ENCODE results near the gene TMEM44.

The TMEM44 gene

GRCh38 chr3:194633349-194634004 lies at the start of gene TMEM44:
TMEM44 (minus strand) TSS chr3:194633419; CDS start chr3:194633215, 204 bp downstream.
- DNase-seq: peak; percentile 81 to 92

DNA sequence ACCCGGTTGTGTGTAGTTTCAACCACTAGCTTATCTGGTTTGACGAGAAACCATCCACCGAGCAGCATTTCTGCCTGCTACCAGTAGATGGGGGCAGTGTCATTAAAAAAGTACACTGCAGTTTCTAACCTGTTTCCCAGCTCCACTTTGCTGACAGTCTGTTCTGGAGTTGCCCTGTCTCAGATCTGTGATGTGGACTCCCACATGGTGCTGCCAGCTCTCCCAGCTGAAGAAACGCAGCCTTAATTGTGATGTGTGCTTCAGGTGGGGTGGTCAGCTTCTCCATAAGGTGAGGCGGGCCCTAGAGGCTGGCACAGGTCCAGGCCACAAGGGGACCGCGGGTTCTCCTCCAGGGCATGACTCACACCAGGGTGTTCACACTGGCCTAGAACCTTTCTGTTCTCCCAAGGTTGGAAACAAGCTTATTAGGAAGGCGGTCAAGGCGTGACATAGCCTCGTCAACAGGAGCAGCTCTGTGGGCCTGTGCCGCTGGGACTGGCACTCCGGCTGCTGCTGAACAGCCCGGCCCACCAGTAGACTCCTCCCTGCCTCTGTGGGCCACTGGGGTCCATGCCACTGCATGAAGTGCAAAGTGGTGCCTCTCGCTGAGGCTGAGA lies 49.6 kb upstream of the TMEM44 start:
- DNase-seq: peak; percentile 57 to 85

- DNase-seq: no peak
Observed at GRCh38 chr3:194682189-194682693, 49.0 kb upstream of the TMEM44 start.

DNA sequence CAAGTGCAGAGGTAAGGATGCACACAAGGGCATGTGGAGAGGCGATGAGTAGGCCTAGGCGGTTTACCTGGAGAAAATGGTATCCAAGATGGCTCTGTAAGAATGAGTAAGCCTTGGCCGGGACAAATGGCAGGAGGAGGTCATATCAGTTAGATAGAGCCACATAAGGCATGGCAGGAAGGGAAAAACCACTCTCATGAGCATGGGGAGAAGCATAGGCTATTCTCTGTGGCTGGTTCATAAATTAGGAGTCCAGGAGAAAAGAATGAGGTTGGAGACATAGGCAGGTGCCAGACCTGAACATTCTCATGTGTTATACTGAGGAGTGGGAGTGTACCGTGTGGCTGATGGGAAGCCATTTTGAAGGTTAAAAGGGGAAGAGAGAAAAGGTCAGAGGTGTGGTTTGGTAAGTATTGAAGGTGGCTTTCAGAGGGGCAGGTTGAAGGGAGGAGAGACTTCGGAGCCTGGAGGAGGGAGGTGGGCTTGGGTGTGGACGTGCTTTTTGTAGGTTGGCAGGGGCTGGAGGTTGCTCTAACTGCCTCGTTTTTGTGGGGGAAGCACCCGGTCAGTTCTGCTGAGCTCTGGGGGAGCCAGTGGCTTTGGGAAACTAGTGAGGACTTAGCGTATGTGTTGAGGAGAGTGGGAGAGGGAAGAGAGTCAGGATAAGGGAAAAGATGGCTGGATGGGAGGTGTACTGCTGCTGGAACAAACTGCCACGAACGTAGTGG lies 47.8 kb upstream of the TMEM44 start:
- DNase-seq: no peak

- DNase-seq: no peak
Observed at GRCh38 chr3:194676471-194676870, 43.3 kb upstream of the TMEM44 start.

DNA sequence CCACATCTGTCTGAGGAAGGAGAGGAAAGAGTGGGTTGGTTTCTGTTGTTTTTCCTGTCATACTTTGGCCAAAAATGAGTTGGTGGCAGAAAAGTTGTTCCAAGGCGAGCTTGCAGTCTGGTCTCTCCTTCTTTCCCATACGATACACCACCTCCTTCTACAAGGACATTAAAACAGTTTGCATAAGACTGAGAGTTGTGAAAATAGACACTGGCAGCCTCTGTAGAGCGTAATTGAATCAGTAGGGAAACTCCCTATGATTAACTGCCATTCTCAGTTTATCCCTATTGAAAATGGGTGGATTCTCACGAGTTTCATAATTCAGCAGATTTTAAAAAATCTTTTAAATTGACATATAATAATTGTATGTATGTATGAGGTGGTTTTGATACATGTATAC lies 42.5 kb upstream of the TMEM44 start:
- DNase-seq: no peak

- no peak for DNase-seq
Observed at GRCh38 chr3:194675081-194675640, 41.9 kb upstream of the TMEM44 start.

DNA sequence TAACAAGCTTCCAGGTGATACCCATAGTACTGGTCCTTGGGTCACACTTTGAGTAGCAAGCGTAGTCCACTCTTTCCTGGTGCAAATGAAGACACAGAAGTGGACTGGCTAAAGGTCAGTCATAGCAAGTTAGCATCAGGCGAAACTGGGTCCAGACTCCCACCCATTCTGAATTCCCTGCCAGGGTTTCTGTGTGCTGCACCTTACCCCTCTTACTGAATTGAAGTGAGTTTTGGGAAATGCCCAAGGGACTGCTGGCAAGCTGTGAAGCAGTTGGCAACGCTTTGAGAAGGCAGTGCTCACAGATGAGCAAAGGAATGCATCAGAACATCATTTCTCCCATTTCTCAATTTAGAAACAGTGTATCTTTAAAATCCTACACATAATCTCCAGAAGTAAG lies 40.5 kb upstream of the TMEM44 start:
- DNase-seq: no peak

DNA sequence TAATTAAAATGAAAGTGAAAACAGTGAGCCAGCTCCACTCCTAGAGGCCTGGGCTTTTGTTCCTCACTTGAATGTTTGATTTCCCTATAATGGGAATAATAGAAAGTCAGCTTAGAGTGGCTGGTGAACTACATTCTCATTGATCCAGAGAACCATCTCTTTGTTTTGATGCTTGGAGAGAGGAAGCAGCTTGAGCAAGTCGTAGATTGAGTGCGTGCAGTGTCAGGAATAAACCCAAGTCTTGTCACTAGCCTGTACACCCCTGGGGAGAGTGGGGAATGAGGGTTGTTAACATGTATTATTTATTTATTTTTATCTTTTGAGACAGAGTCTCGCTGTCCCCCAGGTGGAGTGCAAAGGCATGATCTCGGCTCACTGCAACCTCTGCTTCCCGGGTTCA lies 39.7 kb upstream of the TMEM44 start:
- no peak for DNase-seq

DNA sequence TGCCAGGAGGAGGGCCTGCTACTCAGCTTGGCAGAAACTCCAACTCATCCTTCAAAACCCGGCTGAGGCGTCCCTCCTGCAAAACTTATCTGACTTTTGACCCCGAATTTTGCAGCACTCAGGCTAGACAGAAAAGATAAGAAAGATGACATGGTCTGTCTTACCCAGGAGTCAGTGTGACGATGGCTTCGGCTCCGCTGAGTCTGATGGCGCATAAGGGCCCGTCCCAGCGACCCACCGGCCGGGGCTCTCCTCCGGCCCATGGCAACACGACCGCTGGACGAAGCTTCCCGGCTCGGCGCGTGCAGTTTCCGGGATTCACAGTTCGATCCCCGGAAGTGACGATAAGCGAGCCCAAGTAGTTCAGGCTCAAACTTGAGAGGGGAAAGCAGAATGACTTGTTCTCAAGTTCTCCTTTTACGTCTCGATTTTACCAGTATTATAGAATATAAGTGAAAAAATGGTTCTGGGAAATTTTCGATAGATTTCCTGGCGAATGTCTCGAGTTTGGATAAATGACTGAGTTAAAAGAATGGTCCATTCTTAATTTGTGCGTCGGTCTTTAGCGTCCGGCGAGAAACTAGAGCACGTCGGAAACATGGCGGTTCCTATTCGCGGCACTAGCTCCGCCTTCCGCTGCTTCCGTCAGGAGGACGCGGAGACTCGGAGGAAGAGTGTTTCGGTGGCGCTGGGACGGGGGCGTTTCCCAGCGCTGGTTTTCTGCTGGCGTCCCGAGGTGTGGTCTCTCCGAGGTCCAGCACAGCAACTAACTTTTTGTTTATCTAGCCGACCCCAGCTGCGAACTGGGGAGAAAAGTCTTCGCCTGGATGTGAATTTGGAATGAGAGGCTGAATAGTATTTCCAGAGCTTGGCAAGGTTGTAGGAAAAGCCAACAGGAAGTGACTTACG lies 38.9 kb upstream of the TMEM44 start, which contains the start of gene LSG1:
Gene LSG1, minus strand, starts transcription at position 292 of the 909 bp plus-strand sequence. Its CDS starts 29 bp downstream, at position 263.
- peak; percentile 88 to 97 for DNase-seq

GRCh38 chr3:194671511-194671899 lies 38.3 kb upstream of the TMEM44 start:
- DNase-seq: peak in 1 of 2 experiments; percentile 55

DNA sequence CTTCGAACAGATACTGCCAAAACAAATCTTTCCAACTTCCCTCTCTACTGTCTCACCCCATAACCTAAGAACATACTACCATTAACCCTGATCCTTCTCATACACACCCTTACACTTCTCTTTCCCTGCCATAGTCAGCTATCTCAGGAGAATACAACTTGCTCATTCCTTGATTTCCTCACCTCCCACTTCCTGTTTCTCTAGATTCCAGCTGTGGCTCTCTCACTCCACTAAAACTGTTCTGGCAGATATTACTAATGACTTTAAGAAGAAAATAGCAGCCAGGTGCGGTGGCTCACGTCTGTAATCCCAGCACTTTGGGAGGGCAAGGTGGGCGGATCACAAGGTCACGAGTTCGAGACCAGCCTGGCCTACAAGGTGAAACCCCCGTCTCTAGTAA lies 34.1 kb upstream of the TMEM44 start:
- DNase-seq: no peak

- DNase-seq: no peak
Observed at GRCh38 chr3:194664857-194665256, 31.6 kb upstream of the TMEM44 start.

DNA sequence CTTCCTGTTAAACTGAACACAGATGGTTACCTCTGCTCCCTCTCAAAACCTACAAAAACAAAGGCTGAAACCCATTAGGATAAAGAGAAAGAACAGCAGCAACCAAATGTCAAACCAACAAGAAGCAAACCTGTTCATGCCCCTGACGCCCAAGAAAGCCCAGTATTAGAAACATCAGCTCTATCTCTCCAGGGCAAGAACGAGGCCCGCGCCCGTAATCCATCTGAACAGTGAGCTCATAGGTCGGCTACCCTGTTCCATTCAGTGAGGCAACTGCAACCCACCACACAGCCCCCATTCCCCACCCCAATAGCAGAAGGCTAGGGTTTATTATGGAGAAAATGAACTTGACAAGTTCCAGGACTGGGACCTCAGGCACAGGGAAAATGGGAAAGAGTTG lies 28.7 kb upstream of the TMEM44 start:
- DNase-seq: no peak

DNA sequence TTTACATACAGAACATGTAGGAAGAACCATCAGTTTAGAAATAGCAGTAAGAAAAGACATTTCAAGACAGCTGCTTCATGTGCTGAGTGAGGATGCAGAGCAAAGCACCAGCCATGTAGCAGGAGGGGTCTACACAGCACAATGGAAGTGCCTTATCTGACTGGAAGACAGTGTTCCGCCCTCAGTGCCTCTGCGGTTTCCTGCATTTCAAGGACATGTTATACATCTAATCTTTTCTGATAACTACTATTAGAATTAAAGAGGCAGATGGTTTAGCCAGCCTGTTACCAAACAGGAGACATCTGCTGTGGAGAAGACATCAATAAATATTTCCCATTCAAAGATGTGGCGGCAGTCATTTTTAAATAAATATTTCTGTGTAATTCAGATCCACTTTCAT lies 28.2 kb upstream of the TMEM44 start:
- DNase-seq: no peak

DNA sequence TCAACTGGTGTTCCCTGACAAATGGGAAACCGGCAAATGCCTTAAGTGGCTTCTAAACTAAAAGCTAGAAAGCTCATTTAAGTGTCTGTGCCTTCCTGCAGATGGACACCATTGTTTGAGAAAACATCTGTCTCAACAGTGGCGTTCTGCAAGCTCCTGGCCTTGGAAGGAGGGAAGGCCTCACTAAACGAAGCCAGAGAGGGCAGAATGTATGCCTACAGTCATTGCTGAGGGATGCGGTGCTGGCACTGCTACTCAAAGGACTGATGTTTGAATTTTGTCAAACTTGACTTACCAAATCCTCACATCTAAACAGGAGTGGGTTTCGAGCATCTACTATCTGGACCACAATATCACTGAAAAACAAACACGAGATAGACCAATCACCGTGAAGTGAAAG lies 26.6 kb upstream of the TMEM44 start:
- no peak for DNase-seq

GRCh38 chr3:194658477-194659242 lies 25.4 kb upstream of the TMEM44 start:
- DNase-seq: no peak

DNA sequence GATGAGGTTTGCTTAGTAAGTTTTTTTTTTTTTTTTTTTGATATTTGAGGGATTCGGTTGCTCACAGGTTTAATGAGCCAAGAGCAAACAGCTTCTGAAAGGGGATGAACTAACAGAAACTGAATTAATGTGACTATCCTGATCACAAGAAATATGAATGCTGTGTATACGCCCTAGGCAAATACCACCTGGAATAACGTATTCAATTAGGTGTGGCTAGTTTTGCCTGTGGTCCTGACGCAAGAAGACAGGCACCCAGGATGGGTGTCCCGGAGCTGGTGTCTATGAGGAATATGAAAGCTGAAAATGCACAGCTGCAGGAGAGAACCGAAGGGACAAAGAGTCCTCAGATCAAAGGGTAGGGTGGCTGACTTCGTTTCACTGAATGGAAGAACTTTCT lies 24.2 kb upstream of the TMEM44 start:
- no peak for DNase-seq

GRCh38 chr3:194654443-194654842 lies 21.2 kb upstream of the TMEM44 start:
- DNase-seq: no peak

- DNase-seq: no peak
Observed at GRCh38 chr3:194647747-194648146, 14.5 kb upstream of the TMEM44 start.

GRCh38 chr3:194642769-194643168 lies 9.6 kb upstream of the TMEM44 start:
- no peak for DNase-seq

DNA sequence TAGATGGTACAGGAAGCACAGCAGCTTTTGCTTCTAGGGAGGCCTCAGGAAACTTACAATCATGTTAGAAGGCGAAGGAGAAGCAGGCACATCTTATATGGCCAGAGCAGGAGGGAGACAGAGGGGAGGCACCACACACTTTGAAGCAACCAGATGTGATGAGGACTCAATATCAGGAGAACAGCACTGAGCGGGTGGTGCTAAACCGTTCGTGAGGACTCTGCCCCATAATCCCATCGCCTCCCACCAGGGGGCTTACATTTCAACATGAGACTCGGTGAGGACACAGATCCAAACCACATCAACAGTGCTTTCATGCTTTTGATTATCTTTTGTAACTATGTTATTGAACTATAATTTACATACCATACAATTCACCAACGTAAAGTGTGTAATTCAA lies 7.6 kb upstream of the TMEM44 start:
- peak in 1 of 2 experiments; percentile 44 for DNase-seq
